CMK (cell line): Measurements from ENCODE around the gene ACTR6.

Experiments
- DNase-seq: peaks from one replicate; pipeline ENCODE4 v3.0.0-alpha.2; 2010; ENCODE audit warnings: low read depth

The ACTR6 gene

DNA sequence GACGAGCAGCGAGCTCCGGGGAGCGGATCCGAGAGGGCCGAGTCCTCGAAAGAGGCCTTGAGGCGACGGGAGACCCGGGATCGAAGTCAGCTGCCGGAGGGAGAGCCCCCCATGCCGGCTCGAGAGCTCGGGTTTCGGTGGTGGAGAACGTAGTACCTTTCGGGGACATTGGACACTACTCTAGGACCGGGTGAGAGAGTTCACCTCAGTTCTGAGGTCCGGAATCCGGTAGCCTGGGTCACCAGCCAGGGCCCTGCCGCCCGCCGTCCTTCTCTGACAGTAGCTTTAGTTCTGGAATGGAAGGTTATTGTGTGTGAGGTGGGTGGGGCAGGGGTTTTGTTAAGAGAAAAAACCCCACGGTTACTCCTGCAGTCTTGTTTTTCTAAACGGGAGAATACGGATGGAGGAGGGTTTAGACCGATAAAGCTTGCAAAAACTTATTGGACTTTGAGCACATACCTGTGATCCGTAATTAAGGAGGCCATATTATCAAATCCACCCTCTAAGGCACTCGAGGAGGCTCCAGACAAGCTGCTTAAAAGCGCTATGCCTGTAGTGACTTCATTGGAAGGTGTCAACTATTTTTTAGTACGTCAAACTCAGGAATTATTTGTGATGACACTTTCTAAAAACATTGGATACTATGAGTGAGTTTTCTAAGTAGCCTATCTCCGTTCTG lies 67.1 kb downstream of the ACTR6 start:
- no peak for DNase-seq

DNA sequence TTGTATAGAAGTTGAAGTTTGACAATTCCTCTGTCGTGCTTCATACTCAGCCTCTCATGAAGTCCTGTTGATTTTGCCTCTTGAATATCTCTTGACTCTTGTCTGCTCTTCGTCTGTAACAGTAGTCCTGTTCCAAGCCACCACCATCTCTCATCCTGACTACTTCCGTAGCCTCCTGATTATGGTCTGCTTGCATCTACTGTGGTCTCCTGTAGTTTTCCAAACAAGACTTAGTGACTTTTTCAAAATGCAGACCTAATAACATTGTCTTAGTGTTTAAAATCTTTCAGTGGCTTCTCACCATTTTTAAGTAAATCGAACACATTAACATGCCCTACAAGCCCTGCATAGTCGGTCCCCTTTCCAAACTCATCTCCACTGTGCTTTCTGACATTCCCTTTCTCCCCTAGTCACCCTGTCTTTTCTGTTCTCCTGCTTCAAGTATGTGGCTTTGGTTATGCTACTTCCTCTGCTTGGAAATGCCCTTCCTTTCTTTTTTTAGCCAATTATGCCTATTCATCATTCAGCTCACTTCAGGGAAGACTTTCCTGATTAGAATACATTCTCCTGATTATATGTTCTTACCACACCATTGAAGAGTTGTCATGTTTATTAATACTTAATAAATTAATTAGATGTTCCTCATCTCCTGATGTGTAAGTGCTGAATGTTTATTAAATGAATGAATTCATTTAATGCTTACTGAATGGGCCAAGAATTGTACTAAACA lies 68.4 kb downstream of the ACTR6 start:
- DNase-seq: no peak

DNA sequence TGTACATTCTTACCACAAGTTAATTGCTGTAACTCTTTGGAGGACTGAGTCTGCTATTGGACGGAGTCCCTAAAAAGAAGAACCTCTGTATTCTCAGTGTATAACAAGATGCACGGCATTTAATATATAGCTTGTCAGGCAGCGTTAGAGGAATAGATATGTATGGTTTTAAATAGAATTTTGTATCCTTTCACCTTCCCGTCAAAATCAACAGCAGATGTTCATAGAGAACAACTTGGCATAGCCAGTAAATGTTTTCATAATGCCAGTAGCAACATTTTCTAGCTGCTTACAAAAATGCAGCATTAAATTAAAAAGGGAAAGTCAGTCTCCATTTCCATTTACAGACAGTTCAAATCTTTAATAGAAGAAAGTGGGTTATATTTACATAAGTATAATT lies 73.2 kb downstream of the ACTR6 start:
- DNase-seq: no peak
